GM12864 (cell line): Measurements from ENCODE around the gene SORL1.
A peak's percentile ranks its signal among the peaks of the same experiment; 100 is the strongest.

ENCODE experiments used
- DNase-seq: peaks from one replicate; pipeline ENCODE4 v3.0.0-alpha.2; 2011; ENCODE audit warnings: low read depth
- H3K4me3 ChIP-seq: 2 replicates; pipeline ENCODE4 v1.5.1; 2011; ENCODE audit warnings: mild to moderate bottlenecking, low read depth, low read length, control low read depth
- TF ChIP-seq, protein P1 (sequence below): IDR thresholded peaks from 2 replicates; pipeline ENCODE4 v1.5.1; 2011; ENCODE audit warnings: low read depth, mild to moderate bottlenecking, moderate library complexity, low read length, control low read depth, inconsistent platforms; ENCODE audit errors: missing control alignments

SORL1 gene

GRCh38 chr11:121467471-121467870 lies 15.4 kb downstream of the SORL1 start:
- H3K4me3 ChIP-seq: peak overlapping the region; percentile 22; the same call in 1 of the 2 replicates
- TF ChIP-seq, protein P1, sequence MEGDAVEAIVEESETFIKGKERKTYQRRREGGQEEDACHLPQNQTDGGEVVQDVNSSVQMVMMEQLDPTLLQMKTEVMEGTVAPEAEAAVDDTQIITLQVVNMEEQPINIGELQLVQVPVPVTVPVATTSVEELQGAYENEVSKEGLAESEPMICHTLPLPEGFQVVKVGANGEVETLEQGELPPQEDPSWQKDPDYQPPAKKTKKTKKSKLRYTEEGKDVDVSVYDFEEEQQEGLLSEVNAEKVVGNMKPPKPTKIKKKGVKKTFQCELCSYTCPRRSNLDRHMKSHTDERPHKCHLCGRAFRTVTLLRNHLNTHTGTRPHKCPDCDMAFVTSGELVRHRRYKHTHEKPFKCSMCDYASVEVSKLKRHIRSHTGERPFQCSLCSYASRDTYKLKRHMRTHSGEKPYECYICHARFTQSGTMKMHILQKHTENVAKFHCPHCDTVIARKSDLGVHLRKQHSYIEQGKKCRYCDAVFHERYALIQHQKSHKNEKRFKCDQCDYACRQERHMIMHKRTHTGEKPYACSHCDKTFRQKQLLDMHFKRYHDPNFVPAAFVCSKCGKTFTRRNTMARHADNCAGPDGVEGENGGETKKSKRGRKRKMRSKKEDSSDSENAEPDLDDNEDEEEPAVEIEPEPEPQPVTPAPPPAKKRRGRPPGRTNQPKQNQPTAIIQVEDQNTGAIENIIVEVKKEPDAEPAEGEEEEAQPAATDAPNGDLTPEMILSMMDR: no peak
- no peak for DNase-seq

DNA sequence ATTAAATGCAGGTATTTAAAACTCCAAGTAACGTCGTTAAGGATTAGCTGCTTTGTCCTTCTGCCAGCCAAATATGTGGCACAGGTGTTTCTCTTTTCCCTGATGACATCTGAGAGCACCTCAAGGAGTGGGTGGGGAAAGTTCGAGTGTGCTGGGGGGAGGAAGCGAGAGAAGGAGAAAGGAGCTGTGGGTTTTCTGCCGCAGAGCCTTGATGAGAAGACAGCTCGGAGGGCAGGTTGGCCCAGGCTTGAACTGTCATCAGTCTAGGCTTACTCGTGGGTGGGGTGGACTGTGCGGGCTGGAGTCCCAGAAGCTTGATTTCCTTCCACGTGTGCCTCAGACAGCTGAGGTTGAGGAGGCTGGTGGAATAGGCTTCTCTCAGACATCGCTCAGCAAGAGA lies 15.9 kb downstream of the SORL1 start:
- no peak overlapping the region; the same call in 1 of the 2 replicates for H3K4me3 ChIP-seq
- TF ChIP-seq, protein P1: no peak
- DNase-seq: peak; percentile 90

GRCh38 chr11:121469910-121470309 lies 17.8 kb downstream of the SORL1 start:
- DNase-seq: no peak
- TF ChIP-seq, protein P1: no peak
- H3K4me3 ChIP-seq: no peak overlapping the region

DNA sequence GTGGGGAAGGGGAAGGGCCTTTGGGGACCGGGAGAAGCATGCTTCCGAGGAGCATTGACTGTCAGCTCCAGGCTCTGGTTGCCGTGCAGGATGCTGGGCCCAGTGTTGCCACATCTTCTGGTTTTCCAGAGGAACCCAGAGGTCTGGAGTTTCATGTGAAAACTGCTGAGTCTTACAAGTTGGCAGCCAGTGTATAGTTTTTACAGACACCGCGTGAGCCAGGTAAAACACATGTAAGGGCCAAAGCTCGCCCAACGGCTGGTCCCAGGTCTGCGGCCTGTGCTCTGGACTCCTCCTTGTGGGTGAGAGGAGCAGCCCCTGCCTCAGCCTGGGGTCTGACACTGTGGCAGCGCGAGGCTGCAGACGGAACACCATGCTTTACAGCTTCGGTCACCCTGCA lies 19.1 kb downstream of the SORL1 start:
- TF ChIP-seq, protein P1: no peak
- H3K4me3 ChIP-seq: no peak overlapping the region
- DNase-seq: no peak

DNA sequence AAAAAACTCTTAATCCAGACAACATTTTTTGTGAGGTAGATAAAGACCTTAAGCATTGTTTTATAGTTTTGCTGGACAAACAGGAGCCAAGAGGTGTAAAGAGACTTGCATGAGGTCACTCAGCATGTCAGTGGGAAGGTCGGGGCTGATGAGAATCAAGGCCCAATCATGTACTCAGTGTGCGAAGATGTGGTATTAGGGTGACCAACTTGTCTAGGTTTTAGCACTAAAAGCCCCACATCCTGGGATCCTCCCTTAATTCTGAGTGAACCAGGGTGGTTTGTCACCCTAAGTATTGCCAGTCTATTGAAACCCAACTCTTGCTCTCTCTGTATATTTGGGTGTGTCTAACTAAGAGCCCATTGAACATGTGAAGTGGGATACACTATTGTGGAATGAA lies 20.2 kb downstream of the SORL1 start:
- H3K4me3 ChIP-seq: no peak overlapping the region
- DNase-seq: no peak
- TF ChIP-seq, protein P1: no peak

DNA sequence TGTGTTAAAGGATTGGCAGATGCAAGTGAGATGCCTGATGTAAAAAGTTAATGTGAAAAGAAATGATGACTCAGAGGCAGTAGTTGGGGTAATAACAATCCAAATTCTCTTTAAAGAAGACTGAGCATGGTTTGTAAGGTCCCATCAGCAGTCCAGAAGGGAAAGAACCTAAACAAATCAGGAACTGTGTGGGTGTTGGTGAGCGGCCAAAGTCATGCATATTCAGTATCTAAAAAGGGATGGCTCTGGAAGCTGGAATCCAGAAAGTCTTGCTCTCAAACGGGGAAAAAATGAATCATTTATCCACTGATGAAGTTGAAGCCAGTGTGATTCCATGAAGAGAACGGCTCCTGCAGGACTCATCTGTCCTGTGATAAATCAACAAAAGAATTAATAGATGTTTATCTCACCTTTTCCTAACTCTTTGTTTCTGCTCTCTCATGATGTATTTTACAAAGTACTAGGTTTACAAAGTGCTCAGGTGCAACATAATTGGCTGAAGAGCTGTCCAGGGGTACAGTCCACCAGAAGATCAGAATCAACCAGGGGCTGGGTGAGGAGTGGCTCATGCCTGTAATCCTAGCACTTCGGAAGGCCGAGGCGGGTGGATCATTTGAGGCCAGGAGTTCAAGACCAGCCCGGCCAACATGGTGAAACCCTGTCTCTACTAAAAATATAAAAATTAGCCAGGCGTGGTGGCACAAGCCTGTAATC lies 21.1 kb downstream of the SORL1 start:
- TF ChIP-seq, protein P1: no peak
- DNase-seq: no peak
- no peak overlapping the region for H3K4me3 ChIP-seq

DNA sequence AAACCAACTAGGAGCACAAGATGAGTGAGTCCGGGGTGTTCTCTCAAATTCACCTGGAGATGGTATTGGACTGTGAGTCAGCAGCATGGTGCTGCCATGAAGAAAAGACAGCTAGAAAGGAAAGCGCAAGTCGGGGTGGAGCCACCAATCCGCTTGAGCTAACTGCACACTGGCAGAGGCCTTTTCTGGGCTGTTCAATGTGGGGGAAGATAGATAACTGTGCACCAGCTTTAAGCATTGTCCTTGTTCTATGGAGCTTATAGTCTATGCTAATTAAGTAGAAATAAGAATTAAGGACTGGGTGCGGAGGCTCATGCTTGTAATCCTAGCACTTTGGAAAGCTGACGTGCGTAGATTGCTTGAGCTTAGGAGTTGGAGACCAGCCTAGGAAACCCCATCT lies 22.6 kb downstream of the SORL1 start:
- TF ChIP-seq, protein P1: no peak
- H3K4me3 ChIP-seq: no peak overlapping the region
- no peak for DNase-seq
